Measurements from ENCODE around the gene MYO10. TPM values are rescaled to one million over a fixed set of nuclear protein-coding genes. Genes with fewer than 3 reads are reported as not detected.
"Not testable (repeated sequence)": the region's sequence is repeated elsewhere in the genome, so short reads cannot be mapped to it uniquely, and the experiment has no call there.

MYO10 gene
- total RNA-seq, 1 donor from 2014 or later: 4.6 TPM

GRCh38 chr5:16894236-16895057 lies 41.6 kb downstream of the MYO10 start:
- DNase-seq (ENCODE audit: low spot score): no peak
- intact Hi-C loops (cut with DNase I): no loop called here

GRCh38 chr5:16891033-16891432 lies 45.1 kb downstream of the MYO10 start:
- intact Hi-C loops (cut with DNase I): no loop called here
- no peak for DNase-seq (ENCODE audit: low spot score)

GRCh38 chr5:16889972-16890519 lies 46.0 kb downstream of the MYO10 start:
- intact Hi-C loops (cut with DNase I): no loop called here
- no peak for DNase-seq (ENCODE audit: low spot score)

GRCh38 chr5:16889203-16889971 lies 46.7 kb downstream of the MYO10 start:
- intact Hi-C loops (cut with DNase I): no loop called here
- no peak for DNase-seq (ENCODE audit: low spot score)

GRCh38 chr5:16888694-16889124 lies 47.4 kb downstream of the MYO10 start:
- no peak for DNase-seq (ENCODE audit: low spot score)
- intact Hi-C loops (cut with DNase I): no loop called here

- intact Hi-C loops (cut with DNase I): no loop called here
- no peak for DNase-seq (ENCODE audit: low spot score)
Measured at GRCh38 chr5:16886793-16887345, 49.2 kb downstream of the MYO10 start.

- intact Hi-C loops (cut with DNase I): no loop called here
- DNase-seq (ENCODE audit: low spot score): no peak
Measured at GRCh38 chr5:16886366-16886736, 49.7 kb downstream of the MYO10 start.

- intact Hi-C loops (cut with DNase I): no loop called here
- no peak for DNase-seq (ENCODE audit: low spot score)
Measured at GRCh38 chr5:16885635-16886365, 50.3 kb downstream of the MYO10 start.

GRCh38 chr5:16884595-16884994 lies 51.5 kb downstream of the MYO10 start:
- no peak for DNase-seq (ENCODE audit: low spot score)
- intact Hi-C loops (cut with DNase I): no loop called here

- DNase-seq (ENCODE audit: low spot score): no peak
- intact Hi-C loops (cut with DNase I): no loop called here
Measured at GRCh38 chr5:16883806-16884205, 52.3 kb downstream of the MYO10 start.

- no peak for DNase-seq (ENCODE audit: low spot score)
- intact Hi-C loops (cut with DNase I): no loop called here
Measured at GRCh38 chr5:16883176-16883575, 52.9 kb downstream of the MYO10 start.

GRCh38 chr5:16881251-16881650 lies 54.8 kb downstream of the MYO10 start:
- intact Hi-C loops (cut with DNase I): no loop called here

GRCh38 chr5:16880547-16880946 lies 55.5 kb downstream of the MYO10 start:
- DNase-seq (ENCODE audit: low spot score): no peak
- intact Hi-C loops (cut with DNase I): no loop called here

More at GRCh38 chr5:16881251-16881650, 54.8 kb downstream of the MYO10 start:
- DNase-seq (ENCODE audit: low spot score): no peak

- intact Hi-C loops (cut with DNase I): no loop called here
- no peak for DNase-seq (ENCODE audit: low spot score)
Measured at GRCh38 chr5:16879650-16880049, 56.4 kb downstream of the MYO10 start.

GRCh38 chr5:16879191-16879590 lies 56.9 kb downstream of the MYO10 start:
- intact Hi-C loops (cut with DNase I): no loop called here
- no peak for DNase-seq (ENCODE audit: low spot score)

GRCh38 chr5:16877267-16877935 lies 58.7 kb downstream of the MYO10 start:
- intact Hi-C loops (cut with DNase I): no loop called here
- no peak for DNase-seq (ENCODE audit: low spot score)

- intact Hi-C loops (cut with DNase I); DNase-seq (ENCODE audit: low spot score): not testable (repeated sequence)
Measured at GRCh38 chr5:16874424-16874823, 61.7 kb downstream of the MYO10 start.

GRCh38 chr5:16871746-16872339 lies 64.2 kb downstream of the MYO10 start:
- intact Hi-C loops (cut with DNase I): no loop called here
- no peak for DNase-seq (ENCODE audit: low spot score)

- intact Hi-C loops (cut with DNase I): no loop called here
- DNase-seq (ENCODE audit: low spot score): no peak
Measured at GRCh38 chr5:16870878-16871277, 65.2 kb downstream of the MYO10 start.

Measured in cardiac septum (tissue), 1 donor.